ENCODE data around the gene CLIP4. TPM values are rescaled to one million over a fixed set of nuclear protein-coding genes. Genes with fewer than 3 reads are reported as not detected.

CLIP4 gene
- total RNA-seq, 1 experiment from 2014 or later, result 134 TPM

DNA sequence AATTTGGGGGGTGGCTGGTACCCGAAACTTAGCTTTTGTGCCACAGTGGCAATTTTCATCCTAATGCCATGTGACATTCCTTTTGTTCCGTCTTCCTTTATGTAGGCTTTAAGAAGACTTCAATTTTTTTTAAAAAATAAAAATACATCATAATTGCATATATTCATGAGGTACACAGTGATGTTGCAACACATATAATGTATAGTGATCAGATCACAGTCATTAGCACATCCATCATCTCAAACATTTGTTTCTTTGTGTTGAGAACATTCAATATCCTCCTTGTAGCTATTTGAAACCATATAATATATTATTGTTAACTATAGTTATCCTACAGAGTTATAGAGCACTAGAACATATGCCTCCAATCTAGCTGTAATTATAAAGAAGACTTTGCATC lies 6.0 kb upstream of the CLIP4 start:
- H3K79me2 ChIP-seq (ENCODE audit: low read depth), result 0 out of 2 replicates have a peak, but pooled peaks cover 1% of the 10 kb centered on the region
- no peak overlapping the region for H3K4me2 ChIP-seq
- no peaks in the 10 kb centered on the region for H3K27me3 ChIP-seq (ENCODE audit: insufficient read depth, low read depth)
- peaks cover 52% of the 10 kb centered on the region for H3F3A ChIP-seq (ENCODE audit: insufficient read depth, low read depth)
- H2AFZ ChIP-seq, result no peak overlapping the region
- ChIA-PET POLR2A (ENCODE audit: unreplicated experiment) (no interaction called here), CTCF (no interaction called here)
- peak overlapping the region; percentile 97 for H3K27ac ChIP-seq
- no peaks in the 10 kb centered on the region; the same call in 1 of the 2 replicates for H3K9me2 ChIP-seq (ENCODE audit: insufficient read depth)
- intact Hi-C loops (cut with micrococcal nuclease; ENCODE audit: unreplicated experiment), result no loop called here
- H3K4me3 ChIP-seq, result no peak overlapping the region
- no TSS peak for BruUV-seq (replicated peaks)
- TF ChIP-seq, protein P1, sequence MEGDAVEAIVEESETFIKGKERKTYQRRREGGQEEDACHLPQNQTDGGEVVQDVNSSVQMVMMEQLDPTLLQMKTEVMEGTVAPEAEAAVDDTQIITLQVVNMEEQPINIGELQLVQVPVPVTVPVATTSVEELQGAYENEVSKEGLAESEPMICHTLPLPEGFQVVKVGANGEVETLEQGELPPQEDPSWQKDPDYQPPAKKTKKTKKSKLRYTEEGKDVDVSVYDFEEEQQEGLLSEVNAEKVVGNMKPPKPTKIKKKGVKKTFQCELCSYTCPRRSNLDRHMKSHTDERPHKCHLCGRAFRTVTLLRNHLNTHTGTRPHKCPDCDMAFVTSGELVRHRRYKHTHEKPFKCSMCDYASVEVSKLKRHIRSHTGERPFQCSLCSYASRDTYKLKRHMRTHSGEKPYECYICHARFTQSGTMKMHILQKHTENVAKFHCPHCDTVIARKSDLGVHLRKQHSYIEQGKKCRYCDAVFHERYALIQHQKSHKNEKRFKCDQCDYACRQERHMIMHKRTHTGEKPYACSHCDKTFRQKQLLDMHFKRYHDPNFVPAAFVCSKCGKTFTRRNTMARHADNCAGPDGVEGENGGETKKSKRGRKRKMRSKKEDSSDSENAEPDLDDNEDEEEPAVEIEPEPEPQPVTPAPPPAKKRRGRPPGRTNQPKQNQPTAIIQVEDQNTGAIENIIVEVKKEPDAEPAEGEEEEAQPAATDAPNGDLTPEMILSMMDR (conservative IDR thresholded peaks at IDR 0.05), result no peak
- no peak for TF ChIP-seq EZH2 (IDR thresholded peaks at IDR 0.05; ENCODE audit: low read depth)
- no peak for DNase-seq
- H4K20me1 ChIP-seq (ENCODE audit: insufficient read depth), result no peaks in the 10 kb centered on the region
- H3K9me3 ChIP-seq (ENCODE audit: insufficient read depth, low read depth), result no peaks in the 10 kb centered on the region
- peaks cover 75% of the 10 kb centered on the region for H3K4me1 ChIP-seq (replicated peaks; ENCODE audit: insufficient read depth)
- no peaks in the 10 kb centered on the region for H3K36me3 ChIP-seq (ENCODE audit: low read depth)

DNA sequence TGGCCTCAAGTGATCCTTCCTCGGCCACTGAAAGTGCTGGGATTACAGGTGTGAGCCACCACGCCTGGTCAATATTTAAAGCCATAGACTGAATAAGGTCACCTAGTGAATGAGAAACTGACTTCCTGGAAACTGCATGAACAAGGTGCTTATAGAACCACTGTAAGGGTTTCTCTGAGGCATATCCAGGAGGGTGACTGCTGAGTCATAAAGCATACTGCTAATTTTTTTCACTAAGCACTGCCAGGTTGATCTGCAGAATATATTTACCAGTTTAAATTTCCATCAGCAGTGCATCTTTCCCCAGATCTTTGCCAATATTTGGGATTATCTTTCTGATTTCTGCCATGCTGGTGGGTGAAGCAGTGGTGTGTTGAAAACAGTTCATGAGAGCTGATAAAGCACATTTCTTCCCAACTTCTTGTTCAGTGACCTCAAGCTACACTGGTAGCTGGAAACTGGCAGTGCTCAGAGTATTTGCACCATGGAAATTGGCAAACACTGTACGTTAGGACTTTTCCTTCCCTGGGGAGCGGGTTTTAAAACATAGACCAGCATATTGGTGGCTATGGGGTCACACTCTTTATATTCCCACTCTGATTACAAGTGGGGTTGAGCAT lies 4.2 kb upstream of the CLIP4 start:
- Histone ChIP-seq H3F3A (ENCODE audit: insufficient read depth, low read depth) (peaks cover 57% of the 10 kb centered on the region), H3K79me2 (ENCODE audit: low read depth) (peaks cover 14% of the 10 kb centered on the region), H3K27me3 (ENCODE audit: insufficient read depth, low read depth) (no peaks in the 10 kb centered on the region), H3K9me2 (ENCODE audit: insufficient read depth) (no peaks in the 10 kb centered on the region; the same call in 1 of the 2 replicates), H3K4me1 (replicated peaks; ENCODE audit: insufficient read depth) (peaks cover 81% of the 10 kb centered on the region), H2AFZ (no peak overlapping the region), H3K36me3 (ENCODE audit: low read depth) (no peaks in the 10 kb centered on the region), H3K9me3 (ENCODE audit: insufficient read depth, low read depth) (no peaks in the 10 kb centered on the region), H3K27ac (peak overlapping the region; percentile 97), H3K4me2 (peak overlapping the region; percentile 12; the same call in 1 of the 2 replicates), H4K20me1 (ENCODE audit: insufficient read depth) (no peaks in the 10 kb centered on the region), H3K4me3 (no peak overlapping the region)
- BruUV-seq (replicated peaks), result no TSS peak
- intact Hi-C loops (cut with micrococcal nuclease; ENCODE audit: unreplicated experiment), result loop anchor here (5.0 kb wide), 1 partner anchor 154 kb away; no protein-coding TSS in a partner anchor
- TF ChIP-seq, protein P1 (conservative IDR thresholded peaks at IDR 0.05), result no peak
- TF ChIP-seq EZH2 (IDR thresholded peaks at IDR 0.05; ENCODE audit: low read depth), result no peak
- ChIA-PET CTCF (no interaction called here), POLR2A (ENCODE audit: unreplicated experiment) (no interaction called here)
- peak in 1 of 2 experiments; percentile 81 for DNase-seq

DNA sequence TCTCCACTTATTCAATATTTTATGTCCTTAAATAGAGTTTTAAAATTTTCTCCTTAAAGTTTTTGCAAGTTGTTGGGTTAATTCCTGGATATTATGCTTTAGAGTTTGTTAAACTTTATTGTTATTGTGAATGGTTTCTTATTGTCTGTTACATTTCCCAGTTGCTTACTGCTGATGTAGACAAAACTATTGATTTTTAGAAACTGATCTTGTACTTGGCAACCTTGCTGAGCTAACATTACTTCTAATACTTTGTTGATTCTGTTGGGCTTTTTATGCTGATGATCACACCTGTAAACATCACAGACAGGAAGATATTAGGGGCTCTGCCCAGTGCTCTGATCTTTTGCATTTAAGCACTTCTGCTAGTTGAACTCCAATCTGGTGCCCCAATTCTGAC lies 2.8 kb upstream of the CLIP4 start:
- intact Hi-C loops (cut with micrococcal nuclease; ENCODE audit: unreplicated experiment), result loop anchor here (5.0 kb wide), 1 partner anchor 155 kb away; no protein-coding TSS in a partner anchor
- Histone ChIP-seq H3K4me2 (0 out of 2 replicates have a peak overlapping the region, but pooled peaks have one; percentile 90), H3F3A (ENCODE audit: insufficient read depth, low read depth) (peaks cover 57% of the 10 kb centered on the region), H3K27ac (peak overlapping the region; percentile 97), H3K36me3 (ENCODE audit: low read depth) (no peaks in the 10 kb centered on the region), H4K20me1 (ENCODE audit: insufficient read depth) (no peaks in the 10 kb centered on the region), H3K4me1 (replicated peaks; ENCODE audit: insufficient read depth) (peaks cover 79% of the 10 kb centered on the region), H3K9me3 (ENCODE audit: insufficient read depth, low read depth) (no peaks in the 10 kb centered on the region), H3K4me3 (no peak overlapping the region), H2AFZ (no peak overlapping the region), H3K27me3 (ENCODE audit: insufficient read depth, low read depth) (no peaks in the 10 kb centered on the region), H3K9me2 (ENCODE audit: insufficient read depth) (no peaks in the 10 kb centered on the region), H3K79me2 (ENCODE audit: low read depth) (peaks cover 27% of the 10 kb centered on the region)
- TF ChIP-seq EZH2 (IDR thresholded peaks at IDR 0.05; ENCODE audit: low read depth), result no peak
- TF ChIP-seq, protein P1 (conservative IDR thresholded peaks at IDR 0.05), result no peak
- CTCF ChIA-PET, result interaction anchor here (0.6 kb wide), 1 partner anchor 51 kb away, joined by 3 read pairs; no protein-coding TSS in a partner anchor
- no peak for DNase-seq
- no TSS peak for BruUV-seq (replicated peaks)
- POLR2A ChIA-PET (ENCODE audit: unreplicated experiment), result no interaction called here

Measured in PC-9 (cell line).